Measurements from ENCODE around the gene PTK7.

PTK7 gene

DNA sequence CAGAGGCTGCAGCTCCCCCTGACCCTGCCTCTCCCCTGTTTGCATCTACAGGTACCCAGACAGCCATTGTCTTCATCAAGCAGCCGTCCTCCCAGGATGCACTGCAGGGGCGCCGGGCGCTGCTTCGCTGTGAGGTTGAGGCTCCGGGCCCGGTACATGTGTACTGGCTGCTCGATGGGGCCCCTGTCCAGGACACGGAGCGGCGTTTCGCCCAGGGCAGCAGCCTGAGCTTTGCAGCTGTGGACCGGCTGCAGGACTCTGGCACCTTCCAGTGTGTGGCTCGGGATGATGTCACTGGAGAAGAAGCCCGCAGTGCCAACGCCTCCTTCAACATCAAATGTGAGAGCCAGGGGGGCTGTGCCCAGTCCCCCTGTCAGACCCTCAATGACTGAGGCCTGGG lies 52.8 kb downstream of the PTK7 start:
- TF ChIP-seq TEAD4 (IDR thresholded peaks at IDR 0.05): no peak

DNA sequence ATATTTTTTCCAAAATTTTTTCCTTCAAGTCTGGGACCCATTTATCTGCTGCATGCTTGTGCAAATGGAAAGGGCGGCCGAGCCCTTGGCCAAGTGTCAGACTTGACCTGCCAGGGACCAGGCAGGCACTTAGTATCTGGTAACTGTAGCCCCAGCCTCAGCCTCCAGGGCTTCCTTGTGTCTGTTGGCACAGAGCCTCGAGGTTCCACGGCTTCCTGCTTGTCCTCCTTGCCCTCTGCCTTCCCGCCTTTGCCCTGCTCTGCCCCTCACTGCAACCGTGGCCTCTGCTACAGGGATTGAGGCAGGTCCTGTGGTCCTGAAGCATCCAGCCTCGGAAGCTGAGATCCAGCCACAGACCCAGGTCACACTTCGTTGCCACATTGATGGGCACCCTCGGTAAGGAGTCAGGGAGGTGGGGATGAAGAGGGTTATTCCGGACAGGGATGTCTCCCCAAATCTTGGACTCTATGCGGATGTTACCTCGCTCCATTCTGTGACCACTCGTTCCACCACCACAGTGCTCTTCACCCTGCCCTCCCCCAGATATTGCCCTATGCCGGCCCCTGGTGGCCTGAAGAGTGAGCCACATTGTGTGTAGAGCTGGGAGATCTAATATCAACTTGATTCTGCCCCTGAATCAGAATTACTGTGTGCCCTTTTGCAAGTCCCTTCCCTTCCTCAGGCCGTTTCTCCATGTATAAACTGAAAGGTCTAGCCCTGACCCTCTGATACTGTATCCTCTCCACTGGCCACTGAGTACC lies 53.5 kb downstream of the PTK7 start:
- peak; percentile 42 for TF ChIP-seq RAD21 (IDR thresholded peaks at IDR 0.05; ENCODE audit: low read depth)
- TF ChIP-seq EP300 (IDR thresholded peaks at IDR 0.05; ENCODE audit: borderline replicate concordance): no peak

GRCh38 chr6:43130429-43130828 lies 54.3 kb downstream of the PTK7 start:
- TF ChIP-seq RAD21 (IDR thresholded peaks at IDR 0.05; ENCODE audit: low read depth) (no peak), CREB1 (IDR thresholded peaks at IDR 0.05; ENCODE audit: low read depth) (no peak), USF1 (IDR thresholded peaks at IDR 0.05) (no peak), TCF12 (IDR thresholded peaks at IDR 0.05; ENCODE audit: low read depth) (no peak), TAF1 (IDR thresholded peaks at IDR 0.05; ENCODE audit: low read depth) (no peak), TEAD4 (IDR thresholded peaks at IDR 0.05) (no peak), FOXM1 (IDR thresholded peaks at IDR 0.05; ENCODE audit: borderline replicate concordance, low read depth) (no peak), EP300 (IDR thresholded peaks at IDR 0.05; ENCODE audit: borderline replicate concordance) (no peak), NFIC (IDR thresholded peaks at IDR 0.05) (no peak), EGR1 (IDR thresholded peaks at IDR 0.05) (no peak), YY1 (IDR thresholded peaks at IDR 0.05; ENCODE audit: low read depth) (no peak), MAX (IDR thresholded peaks at IDR 0.05) (no peak), ZBTB7A (IDR thresholded peaks at IDR 0.05; ENCODE audit: low read depth) (no peak), CEBPB (IDR thresholded peaks at IDR 0.05) (no peak)
- TF ChIP-seq, protein P1, sequence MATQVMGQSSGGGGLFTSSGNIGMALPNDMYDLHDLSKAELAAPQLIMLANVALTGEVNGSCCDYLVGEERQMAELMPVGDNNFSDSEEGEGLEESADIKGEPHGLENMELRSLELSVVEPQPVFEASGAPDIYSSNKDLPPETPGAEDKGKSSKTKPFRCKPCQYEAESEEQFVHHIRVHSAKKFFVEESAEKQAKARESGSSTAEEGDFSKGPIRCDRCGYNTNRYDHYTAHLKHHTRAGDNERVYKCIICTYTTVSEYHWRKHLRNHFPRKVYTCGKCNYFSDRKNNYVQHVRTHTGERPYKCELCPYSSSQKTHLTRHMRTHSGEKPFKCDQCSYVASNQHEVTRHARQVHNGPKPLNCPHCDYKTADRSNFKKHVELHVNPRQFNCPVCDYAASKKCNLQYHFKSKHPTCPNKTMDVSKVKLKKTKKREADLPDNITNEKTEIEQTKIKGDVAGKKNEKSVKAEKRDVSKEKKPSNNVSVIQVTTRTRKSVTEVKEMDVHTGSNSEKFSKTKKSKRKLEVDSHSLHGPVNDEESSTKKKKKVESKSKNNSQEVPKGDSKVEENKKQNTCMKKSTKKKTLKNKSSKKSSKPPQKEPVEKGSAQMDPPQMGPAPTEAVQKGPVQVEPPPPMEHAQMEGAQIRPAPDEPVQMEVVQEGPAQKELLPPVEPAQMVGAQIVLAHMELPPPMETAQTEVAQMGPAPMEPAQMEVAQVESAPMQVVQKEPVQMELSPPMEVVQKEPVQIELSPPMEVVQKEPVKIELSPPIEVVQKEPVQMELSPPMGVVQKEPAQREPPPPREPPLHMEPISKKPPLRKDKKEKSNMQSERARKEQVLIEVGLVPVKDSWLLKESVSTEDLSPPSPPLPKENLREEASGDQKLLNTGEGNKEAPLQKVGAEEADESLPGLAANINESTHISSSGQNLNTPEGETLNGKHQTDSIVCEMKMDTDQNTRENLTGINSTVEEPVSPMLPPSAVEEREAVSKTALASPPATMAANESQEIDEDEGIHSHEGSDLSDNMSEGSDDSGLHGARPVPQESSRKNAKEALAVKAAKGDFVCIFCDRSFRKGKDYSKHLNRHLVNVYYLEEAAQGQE (IDR thresholded peaks at IDR 0.05; ENCODE audit: low read depth): no peak

GRCh38 chr6:43138267-43138666 lies 62.2 kb downstream of the PTK7 start:
- TF ChIP-seq YY1 (IDR thresholded peaks at IDR 0.05; ENCODE audit: low read depth): no peak
- TF ChIP-seq ZBTB7A (IDR thresholded peaks at IDR 0.05; ENCODE audit: low read depth): no peak
- TF ChIP-seq CREB1 (IDR thresholded peaks at IDR 0.05; ENCODE audit: low read depth): no peak
- TF ChIP-seq EP300 (IDR thresholded peaks at IDR 0.05; ENCODE audit: borderline replicate concordance): no peak
- TF ChIP-seq FOXM1 (IDR thresholded peaks at IDR 0.05; ENCODE audit: borderline replicate concordance, low read depth): no peak
- TF ChIP-seq, protein P1 (IDR thresholded peaks at IDR 0.05; ENCODE audit: low read depth): no peak
- no peak for TF ChIP-seq NFIC (IDR thresholded peaks at IDR 0.05)
- TF ChIP-seq RAD21 (IDR thresholded peaks at IDR 0.05; ENCODE audit: low read depth): no peak
- TF ChIP-seq EGR1 (IDR thresholded peaks at IDR 0.05): no peak
- no peak for TF ChIP-seq MAX (IDR thresholded peaks at IDR 0.05)
- TF ChIP-seq USF1 (IDR thresholded peaks at IDR 0.05): no peak
- no peak for TF ChIP-seq TEAD4 (IDR thresholded peaks at IDR 0.05)
- TF ChIP-seq TCF12 (IDR thresholded peaks at IDR 0.05; ENCODE audit: low read depth): no peak
- no peak for TF ChIP-seq CEBPB (IDR thresholded peaks at IDR 0.05)
- no peak for TF ChIP-seq TAF1 (IDR thresholded peaks at IDR 0.05; ENCODE audit: low read depth)

DNA sequence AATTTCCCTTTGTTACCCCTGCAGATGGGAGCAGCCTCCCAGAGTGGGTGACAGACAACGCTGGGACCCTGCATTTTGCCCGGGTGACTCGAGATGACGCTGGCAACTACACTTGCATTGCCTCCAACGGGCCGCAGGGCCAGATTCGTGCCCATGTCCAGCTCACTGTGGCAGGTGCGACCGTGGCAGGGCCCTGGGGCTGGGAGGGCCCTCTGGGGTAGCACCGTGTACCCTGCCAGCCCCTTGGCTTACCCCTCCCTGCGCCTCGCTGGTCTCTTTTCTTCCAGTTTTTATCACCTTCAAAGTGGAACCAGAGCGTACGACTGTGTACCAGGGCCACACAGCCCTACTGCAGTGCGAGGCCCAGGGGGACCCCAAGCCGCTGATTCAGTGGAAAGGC lies 65.5 kb downstream of the PTK7 start:
- no peak for TF ChIP-seq NFIC (IDR thresholded peaks at IDR 0.05)
- no peak for TF ChIP-seq YY1 (IDR thresholded peaks at IDR 0.05; ENCODE audit: low read depth)
- TF ChIP-seq EGR1 (IDR thresholded peaks at IDR 0.05): no peak
- TF ChIP-seq TAF1 (IDR thresholded peaks at IDR 0.05; ENCODE audit: low read depth): no peak
- TF ChIP-seq TEAD4 (IDR thresholded peaks at IDR 0.05): no peak
- TF ChIP-seq EP300 (IDR thresholded peaks at IDR 0.05; ENCODE audit: borderline replicate concordance): no peak
- no peak for TF ChIP-seq TCF12 (IDR thresholded peaks at IDR 0.05; ENCODE audit: low read depth)
- no peak for TF ChIP-seq CEBPB (IDR thresholded peaks at IDR 0.05)
- no peak for TF ChIP-seq CREB1 (IDR thresholded peaks at IDR 0.05; ENCODE audit: low read depth)
- TF ChIP-seq FOXM1 (IDR thresholded peaks at IDR 0.05; ENCODE audit: borderline replicate concordance, low read depth): no peak

- TF ChIP-seq NFIC (IDR thresholded peaks at IDR 0.05) (no peak), EP300 (IDR thresholded peaks at IDR 0.05; ENCODE audit: borderline replicate concordance) (no peak), MAX (IDR thresholded peaks at IDR 0.05) (no peak), TCF12 (IDR thresholded peaks at IDR 0.05; ENCODE audit: low read depth) (no peak), CREB1 (IDR thresholded peaks at IDR 0.05; ENCODE audit: low read depth) (no peak), ZBTB7A (IDR thresholded peaks at IDR 0.05; ENCODE audit: low read depth) (no peak), EGR1 (IDR thresholded peaks at IDR 0.05) (no peak), TEAD4 (IDR thresholded peaks at IDR 0.05) (no peak), YY1 (IDR thresholded peaks at IDR 0.05; ENCODE audit: low read depth) (no peak), TAF1 (IDR thresholded peaks at IDR 0.05; ENCODE audit: low read depth) (no peak), CEBPB (IDR thresholded peaks at IDR 0.05) (no peak), FOXM1 (IDR thresholded peaks at IDR 0.05; ENCODE audit: borderline replicate concordance, low read depth) (no peak), RAD21 (IDR thresholded peaks at IDR 0.05; ENCODE audit: low read depth) (no peak), USF1 (IDR thresholded peaks at IDR 0.05) (no peak)
- TF ChIP-seq, protein P1 (IDR thresholded peaks at IDR 0.05; ENCODE audit: low read depth): no peak
Measured at GRCh38 chr6:43142101-43142500, 66.0 kb downstream of the PTK7 start.

Measured in Ishikawa (cell line).